Measurements from ENCODE around the gene PRDM8. TPM values are rescaled to one million over a fixed set of nuclear protein-coding genes. Genes with fewer than 3 reads are reported as not detected.

The PRDM8 gene
- total and polyA plus RNA-seq, 2 of the 4 experiments (the other 2 are of a cell fraction) = 5.7 to 15.8 TPM

DNA sequence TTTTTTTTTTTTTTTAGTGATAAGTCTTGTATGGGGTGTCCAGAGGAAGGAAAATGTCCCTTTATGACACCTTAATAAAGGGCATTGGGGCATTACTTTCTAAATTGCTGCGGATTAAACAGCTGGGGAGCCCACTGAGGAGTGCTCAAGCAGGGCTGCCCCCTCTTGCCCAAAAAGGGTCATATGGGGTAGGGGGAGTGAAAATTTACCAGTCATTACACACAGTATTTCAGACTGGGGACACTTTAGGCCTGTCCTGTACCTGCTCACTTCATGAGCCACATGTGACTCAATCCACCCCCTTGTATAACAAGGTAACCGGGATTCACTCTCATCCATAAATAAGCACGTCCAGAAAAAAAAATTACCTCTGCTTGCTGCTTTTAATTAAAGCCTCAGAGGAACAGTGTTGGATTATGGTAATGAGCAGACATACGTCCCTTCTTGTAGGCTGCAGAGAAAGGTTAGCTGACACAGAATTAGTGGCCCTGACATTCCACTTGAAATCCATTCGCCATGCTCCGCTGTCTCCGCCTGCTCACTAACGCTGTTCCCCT lies 1.8 kb downstream of the PRDM8 start:
- ChIA-PET CTCF (interaction anchor here (0.6 kb wide), 1 partner anchor 60 kb away, joined by 5 read pairs; no protein-coding TSS in a partner anchor), POLR2A (ENCODE audit: unreplicated experiment) (no interaction called here)
- in situ Hi-C loops (cut with MboI; ENCODE audit: low sequenced_read_pairs) (loop anchor here (10.0 kb wide), 1 partner anchor 1254 kb away; no protein-coding TSS in a partner anchor), intact Hi-C loops (cut with micrococcal nuclease) (no loop called here), dilution Hi-C loops (cut with HindIII; ENCODE audit: low sequenced_read_pairs, unreplicated experiment) (no loop called here)
- Histone ChIP-seq H2BK5ac (ENCODE audit: low read depth, low read length, poor library complexity, severe bottlenecking) (peak overlapping the region; percentile 35), H4K91ac (ENCODE audit: insufficient read depth, low read depth, low read length) (peak overlapping the region; percentile 37; the same call in 1 of the 2 replicates), H3K36me3 (ENCODE audit: control insufficient read depth, insufficient read depth, low read length) (peaks cover 5% of the 10 kb centered on the region; the same call in 1 of the 2 replicates), H2AK5ac (ENCODE audit: low read depth, low read length) (0 out of 2 replicates have a peak overlapping the region, but pooled peaks have one; percentile 20), H2BK120ac (ENCODE audit: low read depth, low read length) (0 out of 2 replicates have a peak overlapping the region, but pooled peaks have one; percentile 12), H4K8ac (ENCODE audit: low read depth in 2 of 2, low read length in 2 of 2) (no peak overlapping the region; a peak in 1 of 4 replicates), H4K20me1 (ENCODE audit: insufficient read depth, low read length) (peaks cover 7% of the 10 kb centered on the region; the same call in 1 of the 2 replicates), H3K4me1 (ENCODE audit: control insufficient read depth, insufficient read depth, low read length) (0 out of 2 replicates have a peak, but pooled peaks cover 2% of the 10 kb centered on the region), H3K9ac (ENCODE audit: low read depth, low read length) (peak overlapping the region; percentile 65), H2BK20ac (ENCODE audit: low read depth, low read length) (no peak overlapping the region), H3K9me1 (ENCODE audit: insufficient read depth, low read length) (no peaks in the 10 kb centered on the region), H3K27me3 (ENCODE audit: control insufficient read depth, insufficient read depth, low read length) (no peaks in the 10 kb centered on the region), H3K4me2 (ENCODE audit: low read depth, low read length) (peak overlapping the region; percentile 72), H3K27ac (ENCODE audit: insufficient read depth, low read length) (peak overlapping the region; percentile 50; the same call in 1 of the 2 replicates), H4K5ac (ENCODE audit: low read depth, low read length) (no peak overlapping the region), H2AK9ac (replicated peaks; ENCODE audit: low read depth, low read length, poor library complexity) (no peak overlapping the region), H3K23ac (ENCODE audit: low read depth, low read length) (peak overlapping the region; percentile 9; the same call in 1 of the 2 replicates), H3K4me3 (ENCODE audit: insufficient read depth, low read depth, low read length) (peak overlapping the region; percentile 39), H3K14ac (replicated peaks; ENCODE audit: low read depth, low read length) (0 out of 2 replicates have a peak overlapping the region, but pooled peaks have one; percentile 0), H3K79me1 (ENCODE audit: low read depth in 1 of 2, low read length in 2 of 2) (peaks cover 4 to 7% of the 10 kb centered on the region in 2 experiments; a peak in 2 of 4 replicates), H3K4ac (ENCODE audit: low read depth, low read length) (peak overlapping the region; percentile 33; the same call in 1 of the 2 replicates), H3K18ac (ENCODE audit: low read depth, low read length) (no peak overlapping the region), H3K56ac (ENCODE audit: extremely low read depth, insufficient read depth, low read length) (no peak overlapping the region; the same call in 1 of the 2 replicates), H2BK15ac (ENCODE audit: low read depth, low read length) (no peak overlapping the region), H3K9me3 (ENCODE audit: control insufficient read depth, insufficient read depth, low read length) (no peaks in the 10 kb centered on the region), H2AFZ (replicated peaks; ENCODE audit: low read length, poor library complexity) (no peak overlapping the region)
- no CpG with 5 or more reads among the region's 8 CpGs for WGBS, 2 experiments (ENCODE audit: extremely low coverage in 2 of 2, insufficient read length in 1 of 2)
- no peak for TF ChIP-seq SMC3 (IDR thresholded peaks at IDR 0.05; ENCODE audit: low read depth, low read length)
- no peak for TF ChIP-seq RFX5 (IDR thresholded peaks at IDR 0.05; ENCODE audit: low read depth, low read length)
- no peak for TF ChIP-seq RAD21 (IDR thresholded peaks at IDR 0.05; ENCODE audit: low read length)
- TF ChIP-seq MAFK (IDR thresholded peaks at IDR 0.05; ENCODE audit: low read depth, low read length) = no peak
- no peak for TF ChIP-seq CHD1 (IDR thresholded peaks at IDR 0.05; ENCODE audit: low read depth, low read length)
- TF ChIP-seq FOS (IDR thresholded peaks at IDR 0.05; ENCODE audit: low read depth, low read length) = no peak
- TF ChIP-seq MAZ (IDR thresholded peaks at IDR 0.05; ENCODE audit: borderline replicate concordance, low read depth, low read length) = no peak
- TF ChIP-seq CTCF (conservative IDR thresholded peaks at IDR 0.05; ENCODE audit: low read depth, low read length) = no peak
- TF ChIP-seq ELK1 (IDR thresholded peaks at IDR 0.05; ENCODE audit: borderline replicate concordance, low read depth, low read length) = no peak
- TF ChIP-seq CEBPB (IDR thresholded peaks at IDR 0.05; ENCODE audit: low read depth, low read length) = no peak
- no peak for TF ChIP-seq NFE2L2 (IDR thresholded peaks at IDR 0.05; ENCODE audit: low read depth, low read length)
- TF ChIP-seq RCOR1 (IDR thresholded peaks at IDR 0.05; ENCODE audit: insufficient replicate concordance, low read length) = no peak
- TF ChIP-seq, protein P1, sequence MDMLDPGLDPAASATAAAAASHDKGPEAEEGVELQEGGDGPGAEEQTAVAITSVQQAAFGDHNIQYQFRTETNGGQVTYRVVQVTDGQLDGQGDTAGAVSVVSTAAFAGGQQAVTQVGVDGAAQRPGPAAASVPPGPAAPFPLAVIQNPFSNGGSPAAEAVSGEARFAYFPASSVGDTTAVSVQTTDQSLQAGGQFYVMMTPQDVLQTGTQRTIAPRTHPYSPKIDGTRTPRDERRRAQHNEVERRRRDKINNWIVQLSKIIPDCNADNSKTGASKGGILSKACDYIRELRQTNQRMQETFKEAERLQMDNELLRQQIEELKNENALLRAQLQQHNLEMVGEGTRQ (IDR thresholded peaks at IDR 0.05; ENCODE audit: low read depth, low read length) = no peak
- no peak for TF ChIP-seq MXI1 (IDR thresholded peaks at IDR 0.05; ENCODE audit: borderline replicate concordance, low read depth, low read length)
- BruUV-seq (replicated peaks) = no TSS peak
- DNase-seq (no peak), ATAC-seq (ENCODE audit: low read depth) (no peak)
